Measurements from ENCODE around the gene CCNL1.
"Not testable (repeated sequence)": the region's sequence is repeated elsewhere in the genome, so short reads cannot be mapped to it uniquely, and the experiment has no call there.

Gene CCNL1

DNA sequence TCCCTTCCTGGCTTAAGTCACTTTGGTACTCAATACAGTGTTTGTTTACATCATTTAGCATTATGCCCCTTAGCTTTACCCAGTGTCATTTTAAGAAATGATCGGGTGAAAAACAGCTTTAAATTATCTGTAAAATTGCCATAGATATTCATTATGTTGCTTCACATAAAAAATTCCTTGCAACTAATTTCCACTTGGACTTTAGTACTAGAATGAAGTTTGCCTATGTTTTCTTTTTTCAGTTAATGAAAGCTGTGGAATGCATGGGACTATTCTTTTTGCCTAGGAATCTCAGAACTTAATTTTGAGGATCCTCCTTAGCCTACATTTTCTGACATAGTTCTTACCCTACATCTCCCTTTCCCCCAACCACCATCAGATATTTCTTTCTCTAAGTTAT, 38.4 kb downstream of the CCNL1 start:
- DNase-seq, result no peak

DNA sequence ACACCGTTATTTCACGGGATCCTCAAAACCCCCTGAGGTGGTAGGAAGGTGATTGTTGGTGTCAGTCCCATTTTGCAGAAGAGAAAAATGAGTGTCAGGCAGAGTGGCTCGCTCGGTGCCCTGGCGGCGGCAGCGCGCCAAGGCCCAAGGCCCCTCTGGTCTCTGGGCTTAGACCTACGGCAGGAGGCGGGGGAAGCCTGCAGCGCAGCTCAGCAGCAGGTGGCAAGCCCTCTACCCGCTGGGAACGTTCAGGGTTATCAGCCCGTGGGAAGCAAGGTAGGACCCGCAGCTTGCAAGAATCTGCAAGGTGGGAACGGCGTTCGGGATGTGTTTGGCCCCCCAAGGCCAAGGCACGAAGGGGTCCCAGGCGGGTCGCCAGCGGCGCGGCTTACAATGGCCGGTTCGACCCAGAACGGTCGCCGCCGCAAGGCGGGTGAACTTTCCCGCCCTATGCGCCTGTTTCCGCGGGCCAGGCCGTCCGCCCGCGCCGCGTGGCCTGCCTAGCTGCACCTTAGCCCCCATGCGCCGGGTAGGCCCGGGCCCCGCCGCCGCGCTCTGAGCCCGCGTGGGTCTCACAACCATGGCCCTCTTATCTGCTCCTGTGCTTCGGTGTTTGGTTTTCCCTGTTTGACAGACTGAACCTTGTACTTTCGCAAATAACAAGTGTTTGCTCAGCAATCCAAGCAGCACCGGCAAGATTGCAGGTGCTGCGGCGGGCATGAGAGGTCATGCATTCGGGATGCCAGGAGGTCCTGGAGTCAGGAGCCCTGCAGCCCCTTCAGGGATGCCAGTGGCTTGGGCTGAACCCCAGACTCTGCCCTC, 39.7 kb downstream of the CCNL1 start:
- no peak for DNase-seq

DNA sequence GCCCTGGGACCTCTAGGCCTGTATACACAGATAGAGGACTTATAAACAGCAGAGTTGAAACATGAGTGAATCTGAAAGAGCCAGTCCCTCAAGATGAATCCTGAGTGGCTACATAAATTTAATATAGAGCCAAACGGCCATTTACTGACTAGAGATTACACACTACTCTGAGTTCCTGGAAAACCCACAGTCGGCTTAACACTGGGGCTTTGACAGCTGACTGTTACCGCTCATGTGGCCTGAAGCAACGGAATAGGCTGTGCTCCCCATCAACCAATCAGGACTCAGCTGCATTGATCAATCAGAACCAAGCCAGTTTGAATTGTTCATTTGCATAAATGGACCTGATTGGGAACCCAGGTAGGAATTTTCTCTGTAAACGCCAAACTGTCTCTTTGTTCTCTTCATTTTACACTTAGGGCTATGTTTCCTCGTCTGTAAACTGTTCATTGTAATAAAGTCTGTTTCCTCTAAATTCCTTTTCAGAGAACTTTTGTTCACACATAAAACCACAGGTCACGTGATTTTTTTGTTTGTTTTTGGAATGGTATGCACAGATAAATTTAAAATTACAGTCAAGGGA, 40.5 kb downstream of the CCNL1 start:
- no peak for DNase-seq

DNA sequence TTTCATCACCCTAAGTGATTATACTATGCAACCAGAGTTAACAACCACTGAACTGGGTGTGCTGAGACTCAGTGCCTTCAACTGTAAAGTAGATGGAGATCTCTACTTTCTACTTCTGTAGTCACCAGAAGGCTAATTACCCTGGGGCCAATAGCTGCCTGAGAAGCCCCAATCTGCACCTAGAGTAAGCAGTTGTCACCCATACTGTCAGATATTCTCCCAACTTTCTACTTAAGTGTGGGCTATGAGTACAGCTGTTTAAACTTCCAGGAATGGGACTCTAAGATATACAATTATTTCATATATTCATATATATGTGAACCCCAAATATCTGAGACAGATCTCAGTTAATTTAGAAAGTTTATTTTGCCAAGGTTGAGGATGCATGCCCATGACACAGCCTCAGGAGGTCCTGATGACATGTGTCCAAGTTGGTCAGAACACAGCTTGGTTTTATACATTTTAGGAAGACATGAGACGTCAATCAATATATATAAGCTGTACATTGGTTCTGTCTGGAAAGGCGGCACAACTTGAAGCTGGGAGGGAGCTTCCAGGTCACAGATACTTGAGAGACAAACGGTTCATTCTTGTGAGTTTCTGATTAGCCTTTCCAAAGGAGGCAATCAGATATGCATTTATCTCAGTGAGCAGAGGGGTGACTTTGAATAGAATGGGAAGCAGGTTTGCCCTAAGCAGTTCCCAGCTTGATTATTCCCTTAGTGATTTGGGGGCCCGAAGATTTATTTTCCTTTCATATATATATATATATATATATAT, 41.9 kb downstream of the CCNL1 start:
- no peak for DNase-seq

DNA sequence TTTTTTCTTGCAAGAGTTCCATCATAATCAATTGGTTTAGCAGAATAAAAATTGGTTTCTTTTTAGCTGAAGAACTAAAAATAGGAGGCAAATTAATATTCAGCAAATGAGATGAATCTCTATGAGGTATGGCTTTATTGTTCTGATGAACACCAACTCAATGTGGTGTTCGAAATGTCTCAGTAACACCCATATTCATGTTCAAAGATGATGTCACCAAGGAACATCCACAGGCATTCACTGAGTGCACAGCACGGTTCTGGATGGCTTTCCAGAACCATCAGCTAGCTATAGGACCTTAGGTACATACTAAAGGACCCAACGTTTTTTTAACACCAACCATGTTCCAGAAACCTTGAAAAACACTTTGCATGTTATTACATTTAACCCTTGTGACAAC, 42.7 kb downstream of the CCNL1 start:
- DNase-seq, result no peak

DNA sequence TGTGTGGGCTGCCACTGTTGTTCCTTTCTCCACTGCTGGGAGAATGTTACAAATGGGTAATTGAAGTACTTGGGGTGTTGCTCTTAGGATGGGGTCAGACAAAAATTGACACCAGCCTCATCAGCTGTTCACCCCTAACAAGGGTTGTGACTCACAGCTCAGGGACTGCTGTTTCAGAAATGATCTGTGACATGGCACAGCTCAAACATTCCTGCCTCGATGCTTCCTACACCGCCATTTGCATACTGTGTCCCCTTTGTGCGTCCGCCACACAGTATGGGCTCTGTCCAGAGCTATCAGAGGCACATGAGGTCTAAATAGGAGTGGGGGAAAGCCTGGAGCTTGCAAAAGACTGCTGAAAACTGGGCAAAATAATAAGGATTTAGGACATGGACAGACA, 43.9 kb downstream of the CCNL1 start:
- DNase-seq, result no peak

DNA sequence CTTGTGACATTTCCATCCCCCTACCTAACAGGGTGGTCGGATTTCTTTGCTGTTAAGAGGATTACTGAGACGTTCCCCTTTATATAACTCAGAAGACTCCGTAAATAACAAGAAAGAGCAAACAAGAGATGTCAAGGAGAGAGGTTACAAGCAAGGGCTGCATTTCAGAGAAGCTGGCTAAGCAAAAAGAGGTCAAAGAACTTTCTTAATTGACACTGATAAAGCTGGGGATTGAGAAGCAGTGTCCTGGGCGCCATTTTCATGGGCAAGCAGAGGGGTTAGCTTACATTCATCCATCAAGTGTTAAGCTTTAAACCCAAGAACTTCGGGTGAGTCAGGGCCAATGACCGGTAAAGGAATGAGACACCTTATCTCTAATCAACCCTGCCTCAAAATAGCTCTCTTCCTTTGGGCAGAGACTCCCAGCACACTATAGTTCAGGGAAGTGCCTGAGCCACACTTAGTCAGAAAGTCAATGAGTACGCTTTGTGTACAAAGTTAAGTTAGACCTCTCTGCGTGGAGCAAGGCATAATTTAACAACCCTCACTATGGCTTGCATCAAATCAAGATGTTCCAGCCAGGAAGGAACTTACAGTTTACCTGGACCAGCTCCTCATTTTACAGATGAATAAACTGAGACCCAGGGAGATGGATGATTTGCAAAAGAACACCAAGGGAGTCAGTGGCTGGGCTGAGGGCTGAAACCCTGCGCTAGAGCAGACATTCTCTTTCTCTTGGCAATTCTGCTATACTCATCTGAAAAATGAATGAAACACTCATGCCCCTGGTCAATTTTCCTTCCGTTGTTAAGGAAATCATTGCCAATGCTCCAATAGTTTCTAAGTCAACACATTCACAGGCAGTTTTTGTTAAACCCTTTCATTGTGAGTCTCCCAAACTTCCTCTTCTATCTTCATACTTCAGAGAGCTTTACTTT, 44.6 kb downstream of the CCNL1 start:
- DNase-seq, result no peak

DNA sequence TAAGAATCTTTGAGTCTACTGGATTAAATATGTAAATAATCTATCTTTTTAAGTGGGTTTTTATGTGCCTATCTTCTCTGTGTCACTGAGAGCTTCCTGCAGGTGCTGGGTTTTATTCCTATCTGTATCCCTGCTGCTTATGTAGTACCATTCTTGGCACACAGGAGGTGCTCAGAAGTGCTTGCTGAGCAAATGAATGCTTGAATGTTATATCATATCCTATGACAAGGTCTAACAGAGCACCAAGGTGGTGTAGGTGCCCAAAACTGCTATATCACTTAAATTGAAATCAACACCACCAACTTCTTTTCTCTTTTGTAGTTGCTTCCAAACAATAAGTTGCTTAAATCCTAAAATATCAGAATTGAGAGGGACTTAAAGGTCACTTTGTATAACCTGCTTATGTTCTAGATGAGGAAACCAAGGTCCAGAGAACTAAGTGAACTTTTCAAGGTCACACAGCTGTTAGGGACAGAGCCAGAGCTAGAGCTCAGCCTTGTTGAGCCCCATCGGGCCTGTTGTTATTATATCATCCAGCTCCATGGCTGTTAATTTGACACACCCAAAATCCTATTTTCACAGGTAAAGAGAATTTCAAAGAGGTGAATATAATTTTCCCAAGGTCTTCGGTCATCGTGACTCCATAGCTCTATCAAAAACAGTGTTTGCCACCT, 46.0 kb downstream of the CCNL1 start:
- DNase-seq, result no peak

DNA sequence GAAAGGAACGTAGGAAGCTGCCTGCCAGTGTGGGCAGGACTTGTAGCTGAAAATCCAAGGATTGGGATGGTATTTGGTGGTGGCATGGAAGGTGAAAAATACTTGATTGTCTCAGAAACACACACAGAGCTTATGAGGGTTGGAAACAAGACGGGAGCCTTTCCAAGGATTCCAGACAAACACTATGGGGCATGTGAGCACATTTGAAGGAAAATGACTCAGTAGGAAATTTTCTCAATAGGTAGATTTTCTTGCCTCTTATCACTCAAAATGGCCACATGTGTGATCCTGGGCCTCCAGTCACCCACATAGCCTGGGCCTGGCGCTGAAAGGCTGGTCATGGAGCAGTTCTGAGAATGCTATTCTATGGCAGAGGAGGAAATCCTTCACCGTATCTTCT, 47.4 kb downstream of the CCNL1 start:
- no peak for DNase-seq

DNA sequence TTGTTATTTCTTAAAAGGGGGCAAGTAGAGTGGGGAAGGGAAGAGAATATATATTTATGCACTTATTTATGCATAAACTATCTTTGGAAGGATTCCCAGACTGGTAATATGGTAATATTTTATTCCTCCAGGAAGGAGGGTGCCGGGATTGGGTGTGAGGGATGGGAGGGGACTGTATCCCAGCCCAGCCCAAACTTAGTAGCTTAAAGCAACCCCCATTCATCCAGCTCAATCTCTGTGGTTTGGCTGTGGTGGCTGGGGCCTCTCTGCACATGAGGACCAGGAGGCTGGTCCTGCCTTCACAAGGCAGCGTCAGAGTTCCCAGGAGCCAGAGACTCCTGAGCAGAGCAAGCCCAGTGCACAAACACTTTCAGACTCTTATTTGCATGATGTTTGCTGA, 48.4 kb downstream of the CCNL1 start:
- DNase-seq, result no peak

DNA sequence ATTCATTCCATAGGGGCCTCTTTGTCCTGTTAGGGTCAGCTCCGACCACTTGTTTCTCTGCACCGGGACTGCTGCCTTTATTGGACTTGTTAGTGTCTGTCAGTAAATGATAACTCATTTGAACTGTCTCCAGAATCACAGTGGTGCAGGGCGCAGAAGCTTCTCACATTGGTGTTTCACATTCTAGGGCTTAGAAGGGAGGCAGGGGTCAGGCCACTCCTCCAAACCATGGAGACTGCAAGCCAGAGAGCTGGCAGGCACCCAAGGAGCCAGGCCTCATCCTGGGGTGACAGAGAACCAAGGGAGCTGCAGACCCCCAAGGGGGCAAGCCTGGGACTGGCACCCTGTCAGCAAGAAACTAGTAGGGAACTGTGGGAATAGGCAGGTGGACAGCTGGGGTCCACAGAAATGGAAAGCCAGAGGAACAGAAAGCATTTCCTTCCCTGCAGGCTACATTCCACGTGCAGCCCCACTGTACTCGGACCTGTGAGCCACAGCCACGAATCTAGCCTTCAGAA, 49.1 kb downstream of the CCNL1 start:
- no peak for DNase-seq

DNA sequence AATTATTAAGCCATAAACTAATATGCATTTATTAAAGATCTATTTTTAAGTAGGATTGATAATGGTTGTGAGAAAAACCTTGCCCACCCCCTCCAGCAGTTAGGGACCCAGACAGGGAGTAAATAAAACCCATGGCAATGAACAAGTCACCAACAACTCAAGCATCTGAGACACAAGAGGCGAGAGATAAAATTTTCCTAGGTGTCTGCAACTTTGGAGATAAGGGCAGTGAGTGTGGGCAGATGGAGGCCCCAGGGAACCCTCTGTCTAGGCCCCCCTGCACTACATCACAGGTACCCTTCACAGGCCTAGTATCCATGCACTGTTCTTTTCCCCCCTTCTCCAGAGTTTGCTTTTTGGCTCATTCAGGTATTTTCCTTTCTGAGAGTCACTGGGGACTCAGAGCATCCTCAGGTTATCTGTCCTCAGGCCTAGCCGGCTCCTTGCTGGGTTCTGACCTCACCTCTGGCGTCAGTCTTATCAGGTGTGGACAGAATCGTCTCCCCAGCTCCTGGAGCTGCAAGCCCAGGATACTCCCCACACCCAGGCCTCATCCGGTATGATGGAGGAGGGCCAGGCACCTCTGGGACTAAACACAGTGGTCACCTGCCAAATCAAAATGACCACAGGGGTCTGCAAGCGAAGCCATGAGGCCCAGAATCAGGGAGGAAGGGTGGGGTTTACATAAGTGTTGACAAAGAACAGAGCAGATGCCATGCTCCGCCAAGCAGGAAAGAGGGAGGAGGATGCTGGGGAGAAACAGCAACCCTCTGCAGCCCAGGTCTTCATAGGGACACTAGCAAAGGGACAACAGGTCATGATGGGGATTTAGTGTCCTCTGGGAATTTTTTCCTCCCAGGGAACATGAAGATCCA, 50.4 kb downstream of the CCNL1 start:
- no peak for DNase-seq

DNA sequence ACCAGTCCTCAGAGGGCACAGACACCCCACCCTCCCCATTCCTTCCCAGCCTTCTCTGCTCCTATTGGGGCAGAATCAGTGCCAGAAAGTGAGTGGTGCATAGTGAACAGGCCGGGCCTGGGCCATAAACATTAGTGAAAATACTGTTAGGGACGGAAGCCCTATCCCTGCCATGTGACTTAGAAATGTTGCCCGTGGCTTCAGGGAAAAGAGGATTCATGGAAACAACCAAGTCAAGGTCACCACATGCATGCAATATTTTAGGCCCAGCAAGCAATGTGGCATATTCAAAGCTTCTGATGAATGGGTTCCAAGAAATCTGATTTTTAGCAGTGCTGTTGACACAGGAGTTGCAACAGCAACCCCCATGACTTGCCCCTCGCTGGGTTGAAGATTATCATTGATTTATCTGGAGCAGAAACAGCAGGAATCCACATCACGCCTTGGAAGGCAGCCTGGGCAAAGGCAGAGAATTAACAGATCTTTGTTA, 52.3 kb downstream of the CCNL1 start:
- DNase-seq, result no peak

DNA sequence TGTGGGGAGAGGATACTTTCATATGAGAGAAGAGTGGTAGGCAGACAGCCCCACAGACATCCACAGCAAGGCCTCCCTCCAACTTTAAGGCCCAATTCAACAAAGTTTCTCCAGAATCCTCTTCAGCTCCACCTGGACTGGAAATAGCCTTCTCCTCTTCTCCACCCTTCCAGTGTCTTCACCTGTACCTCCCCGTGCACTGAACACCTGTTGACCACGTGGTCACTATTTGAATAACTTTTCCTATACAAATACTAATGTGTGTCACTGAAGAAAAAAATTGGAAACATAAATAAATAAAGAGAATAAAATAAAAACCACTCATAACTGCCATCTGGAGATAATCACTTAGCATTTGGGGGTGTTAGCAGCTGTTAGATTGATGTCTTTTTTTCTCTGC, 52.9 kb downstream of the CCNL1 start:
- DNase-seq, result no peak

DNA sequence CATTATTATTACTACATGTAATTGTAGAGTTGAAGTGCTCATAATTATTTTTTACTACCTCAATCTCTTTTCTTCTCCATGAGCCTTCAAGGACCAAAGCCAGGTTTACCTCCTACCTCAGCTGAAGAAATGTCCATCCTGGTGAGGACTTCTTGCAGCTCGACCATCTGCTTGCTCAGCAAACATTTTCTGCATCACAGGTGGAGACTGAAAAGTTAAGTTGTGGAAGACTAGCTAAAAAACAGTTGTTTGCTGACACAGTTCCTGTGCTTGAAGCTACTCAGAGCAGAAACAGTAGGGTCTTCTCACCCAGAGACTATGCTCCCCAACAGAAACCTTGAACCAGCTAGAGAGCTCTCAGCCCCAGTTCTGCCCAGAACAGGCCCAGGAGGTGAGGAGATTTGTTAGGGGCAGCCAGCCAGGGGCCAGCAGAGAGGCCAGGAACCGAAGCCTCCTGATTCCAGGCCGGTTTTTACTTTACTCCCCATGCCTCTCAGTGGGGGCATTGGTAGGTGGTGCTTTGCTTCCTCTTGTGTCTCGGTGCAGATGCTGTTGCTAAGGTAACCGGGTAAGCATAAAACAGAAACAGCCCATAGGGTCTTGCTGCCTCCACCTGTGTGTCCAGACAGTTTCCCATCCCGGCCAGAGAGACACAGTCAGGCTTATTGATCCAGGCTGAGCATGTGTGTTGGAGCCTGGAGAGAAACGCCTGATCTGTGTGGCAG, 54.9 kb downstream of the CCNL1 start:
- no peak for DNase-seq

DNA sequence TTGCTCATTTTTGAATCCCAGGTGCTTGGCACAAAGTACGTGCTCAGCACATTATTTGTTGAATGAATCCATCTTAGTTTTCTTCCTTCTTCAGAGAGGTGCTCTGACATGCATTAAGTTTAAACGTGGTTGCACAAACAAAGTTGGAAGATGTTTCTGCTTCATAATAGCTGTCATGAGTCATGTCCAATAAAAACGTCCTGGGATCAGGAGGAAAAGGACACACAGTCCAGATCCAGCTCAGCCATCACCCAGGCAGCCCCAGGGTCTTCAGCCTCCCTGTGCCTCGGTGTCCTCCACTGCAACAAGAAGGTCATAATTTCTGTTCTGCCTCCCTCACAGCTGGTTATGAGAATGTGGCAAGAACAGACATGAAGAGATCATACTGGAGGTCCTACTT, 55.4 kb downstream of the CCNL1 start:
- DNase-seq, result no peak

DNA sequence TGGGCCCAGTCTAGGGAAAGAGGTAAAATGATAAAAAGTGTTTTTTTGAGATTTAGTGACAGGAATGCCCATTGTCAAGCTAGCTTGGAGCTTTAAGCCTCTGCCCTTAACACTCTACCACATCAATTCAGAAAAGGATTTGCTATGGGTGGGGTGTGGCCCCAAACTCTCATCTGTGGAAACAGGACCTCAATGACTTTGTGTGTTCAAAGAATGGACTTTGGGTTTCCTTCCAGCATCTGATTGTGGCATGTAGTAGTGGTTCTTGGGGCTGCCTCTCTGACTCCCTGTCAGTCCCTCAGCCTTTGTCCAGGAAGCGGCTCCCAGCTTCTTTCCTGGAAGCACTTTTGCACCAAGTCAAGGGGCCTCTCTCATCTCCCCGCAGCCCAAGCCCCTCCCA, 56.1 kb downstream of the CCNL1 start:
- DNase-seq, result no peak

DNA sequence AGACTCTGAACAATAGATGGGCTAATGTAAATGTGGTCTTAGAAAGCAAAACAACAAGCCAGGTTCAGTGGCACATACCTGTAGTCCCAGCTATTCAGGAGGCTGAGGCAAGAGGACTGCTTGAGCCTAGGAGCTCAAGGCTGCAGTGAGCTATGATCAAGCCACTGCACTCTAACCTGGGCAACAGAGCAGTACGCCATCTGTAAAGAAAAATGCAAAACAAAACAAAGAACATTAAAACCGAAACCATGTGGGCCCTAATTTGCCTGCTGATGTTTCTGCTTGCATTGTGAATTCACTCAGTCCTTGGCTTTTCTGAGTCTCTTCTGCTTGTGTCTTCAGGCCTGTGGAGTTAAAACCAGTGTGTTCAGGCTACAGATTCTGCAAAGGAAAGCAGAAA, 56.7 kb downstream of the CCNL1 start:
- DNase-seq, result no peak

DNA sequence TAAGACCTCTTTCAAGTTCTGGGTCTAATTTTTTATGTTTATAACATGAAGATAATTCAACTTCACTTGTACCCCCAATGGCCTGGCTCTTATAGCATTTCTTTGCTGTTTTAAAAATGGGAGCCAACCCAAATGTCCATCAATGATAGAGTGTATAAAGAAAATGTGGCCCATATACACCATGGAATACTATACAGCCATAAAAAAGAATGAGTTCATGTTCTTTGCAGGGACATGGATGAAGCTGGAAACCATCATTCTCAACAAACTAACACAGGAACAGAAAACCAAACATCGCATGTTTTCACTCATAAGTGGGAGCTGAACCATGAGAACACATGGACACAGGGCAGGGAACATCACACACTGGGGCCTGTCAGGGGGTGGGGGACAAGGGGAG, 57.4 kb downstream of the CCNL1 start:
- DNase-seq, result not testable (repeated sequence)

DNA sequence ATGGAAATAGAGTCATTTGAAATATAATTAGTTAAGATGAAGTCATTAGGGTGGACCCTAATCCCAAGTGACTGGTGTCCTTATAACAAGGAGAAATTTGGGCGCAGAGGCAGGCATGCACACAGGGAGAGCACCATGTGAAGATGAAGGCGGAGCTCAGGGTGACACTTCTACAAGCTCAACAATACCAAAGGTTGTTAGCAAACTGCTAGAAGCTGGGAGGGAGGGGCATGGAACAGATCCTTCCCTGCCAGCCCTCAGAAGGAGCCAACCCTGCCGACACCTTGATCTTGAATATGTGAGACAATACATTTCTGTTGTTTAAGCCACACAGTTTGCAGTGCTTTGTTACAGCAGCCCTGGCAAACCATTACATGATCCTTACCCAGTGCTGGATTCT, 57.8 kb downstream of the CCNL1 start:
- DNase-seq, result no peak

Data from activated CD4-positive, alpha-beta T cell treated with anti-CD3 and anti-CD28 coated beads for 1 hour (primary cell).